NAMALWA (cell line): ENCODE measurements around the gene FTH1.
"Not testable (repeated sequence)": the region's sequence is repeated elsewhere in the genome, so short reads cannot be mapped to it uniquely, and the experiment has no call there.

ENCODE experiments used
- DNase-seq: peaks from one replicate; pipeline ENCODE4 v3.0.0-alpha.2; 2015; ENCODE audit warnings: low spot score

Gene FTH1

DNA sequence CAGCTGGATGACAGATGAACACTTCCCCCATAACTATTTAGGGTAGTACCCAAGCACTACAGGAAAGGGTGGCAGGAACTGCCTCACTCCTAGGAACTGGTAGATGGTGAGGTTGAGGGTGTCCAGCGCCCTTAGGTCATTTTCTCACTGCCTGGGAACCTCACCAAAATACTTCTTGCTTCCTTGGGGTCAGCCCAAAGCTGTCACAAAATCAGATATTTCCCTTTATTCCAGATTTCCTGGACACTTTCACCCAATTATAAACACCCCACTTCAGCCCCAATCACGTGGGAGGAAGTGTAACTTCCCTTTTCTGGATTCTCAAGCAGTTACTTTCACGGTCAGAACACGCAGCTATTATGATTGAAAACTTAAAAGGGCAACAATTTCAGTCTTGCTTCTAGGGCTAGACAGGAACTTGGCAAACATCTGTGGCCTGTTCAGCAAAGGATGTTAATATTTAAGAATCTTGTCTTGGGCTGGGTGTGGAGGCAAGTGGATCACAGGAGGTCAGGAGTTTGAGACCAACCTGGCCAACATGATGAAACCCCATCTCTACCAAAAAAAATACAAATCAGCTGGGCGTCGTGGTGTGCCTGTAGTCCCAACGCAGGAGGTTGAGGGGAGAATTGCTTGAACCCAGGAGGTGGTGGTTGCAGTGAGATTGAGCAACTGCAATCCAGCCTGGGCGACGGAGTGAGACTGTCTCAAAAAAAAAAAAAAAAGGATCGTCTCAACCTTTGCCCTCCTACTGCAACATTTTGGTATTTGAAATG lies 4.0 kb downstream of the FTH1 start:
- DNase-seq: peak; percentile 73

DNA sequence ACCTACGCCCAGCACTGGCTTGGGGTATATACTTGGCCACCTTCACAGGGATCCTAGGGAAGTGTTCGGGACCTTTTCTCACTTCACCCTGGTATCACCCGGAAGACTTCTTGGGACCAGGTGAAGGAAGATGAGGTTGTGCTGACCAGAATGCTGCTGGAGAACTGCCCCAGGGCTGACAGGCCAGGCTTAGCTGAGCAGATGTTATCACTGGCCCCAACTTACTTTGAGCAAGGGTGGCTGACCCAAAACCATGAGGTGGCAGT lies 4.5 kb downstream of the FTH1 start:
- DNase-seq: no peak

DNA sequence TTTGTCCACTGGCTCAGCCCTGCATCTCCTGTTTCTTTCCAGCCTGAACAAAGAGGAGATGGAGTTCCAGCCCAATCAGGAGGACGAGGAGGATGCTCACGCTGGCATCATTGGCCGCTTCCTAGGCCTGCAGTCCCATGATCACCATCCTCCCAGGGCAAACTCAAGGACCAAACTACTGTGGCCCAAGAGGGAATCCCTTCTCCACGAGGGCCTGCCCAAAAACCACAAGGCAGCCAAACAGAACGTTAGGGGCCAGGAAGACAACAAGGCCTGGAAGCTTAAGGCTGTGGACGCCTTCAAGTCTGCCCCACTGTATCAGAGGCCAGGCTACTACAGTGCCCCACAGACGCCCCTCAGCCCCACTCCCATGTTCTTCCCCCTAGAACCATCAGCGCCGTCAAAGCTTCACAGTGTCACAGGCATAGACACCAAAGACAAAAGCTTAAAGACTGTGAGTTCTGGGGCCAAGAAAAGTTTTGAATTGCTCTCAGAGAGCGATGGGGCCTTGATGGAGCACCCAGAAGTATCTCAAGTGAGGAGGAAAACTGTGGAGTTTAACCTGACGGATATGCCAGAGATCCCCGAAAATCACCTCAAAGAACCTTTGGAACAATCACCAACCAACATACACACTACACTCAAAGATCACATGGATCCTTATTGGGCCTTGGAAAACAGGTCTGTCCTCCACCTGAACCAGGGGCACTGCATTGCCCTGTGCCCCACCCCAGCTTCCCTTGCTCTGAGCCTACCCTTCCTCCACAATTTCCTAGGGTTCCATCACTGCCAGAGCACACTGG lies 5.0 kb downstream of the FTH1 start:
- DNase-seq: no peak

DNA sequence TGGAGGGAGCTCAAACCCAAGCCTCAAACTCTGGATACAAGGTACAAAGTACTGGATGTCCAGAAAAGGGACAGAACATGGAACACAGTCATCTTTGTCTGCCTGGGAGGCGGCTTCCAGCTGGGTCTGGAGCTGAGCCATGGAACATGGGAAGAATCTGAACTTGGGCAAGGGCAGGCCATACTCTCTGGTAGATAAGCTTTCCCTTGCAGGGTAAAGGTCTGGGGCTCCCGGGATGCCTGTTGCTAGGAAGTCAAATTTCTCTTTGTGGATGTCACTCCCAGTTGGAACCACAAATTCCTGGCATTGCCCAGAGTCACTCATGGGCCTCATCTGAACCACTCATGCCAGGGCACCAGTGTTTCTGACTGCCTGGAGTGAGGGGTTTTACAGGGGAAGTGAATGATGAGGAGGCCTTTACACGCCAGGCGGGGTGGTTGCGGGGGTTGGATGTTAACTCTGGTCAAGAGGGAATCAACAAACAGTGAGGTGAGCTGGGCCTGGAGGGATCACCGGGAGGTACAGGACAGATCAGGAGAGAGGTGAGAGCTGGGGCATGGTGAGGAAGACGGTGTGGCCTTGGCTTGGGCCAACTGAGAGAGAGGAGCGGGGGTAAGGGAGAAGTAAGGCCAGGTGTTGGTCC lies 5.7 kb downstream of the FTH1 start:
- DNase-seq: no peak

DNA sequence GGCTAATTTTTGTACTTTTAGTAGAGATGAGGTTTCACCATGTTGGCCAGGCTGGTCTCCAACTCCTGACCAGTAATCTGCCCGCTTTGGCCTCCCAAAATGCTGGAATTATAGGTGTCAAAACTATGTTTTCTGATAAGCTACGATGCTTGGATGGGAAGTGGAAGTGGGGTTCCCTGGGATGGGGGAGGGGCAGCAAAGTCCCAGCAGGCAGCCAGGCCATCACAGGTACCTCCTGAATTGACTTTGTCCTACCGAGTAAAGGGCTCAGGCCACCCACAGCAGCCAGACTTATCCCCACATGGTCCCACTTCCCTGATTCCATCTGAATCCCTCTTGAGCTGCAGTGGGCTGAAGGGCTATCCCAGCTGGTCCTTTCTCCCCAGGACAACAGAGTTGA lies 6.9 kb downstream of the FTH1 start:
- DNase-seq: no peak

DNA sequence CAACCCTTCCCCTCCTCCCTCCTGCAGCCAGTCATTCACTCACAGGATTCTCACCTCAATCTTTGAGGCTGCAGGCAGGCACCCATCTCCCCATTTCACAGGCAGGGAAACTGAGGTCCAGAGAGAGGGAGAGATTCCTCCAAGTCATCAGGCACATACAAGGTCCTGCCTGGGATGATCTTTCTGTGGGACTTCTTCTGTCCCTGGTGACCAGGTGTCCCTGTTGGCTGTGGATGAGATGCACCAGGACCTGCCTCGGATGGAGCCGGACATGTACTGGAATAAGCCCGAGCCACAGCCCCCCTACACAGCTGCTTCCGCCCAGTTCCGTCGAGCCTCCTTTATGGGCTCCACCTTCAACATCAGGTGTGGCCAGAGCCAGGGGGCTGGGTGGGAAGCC lies 7.8 kb downstream of the FTH1 start:
- no peak for DNase-seq

DNA sequence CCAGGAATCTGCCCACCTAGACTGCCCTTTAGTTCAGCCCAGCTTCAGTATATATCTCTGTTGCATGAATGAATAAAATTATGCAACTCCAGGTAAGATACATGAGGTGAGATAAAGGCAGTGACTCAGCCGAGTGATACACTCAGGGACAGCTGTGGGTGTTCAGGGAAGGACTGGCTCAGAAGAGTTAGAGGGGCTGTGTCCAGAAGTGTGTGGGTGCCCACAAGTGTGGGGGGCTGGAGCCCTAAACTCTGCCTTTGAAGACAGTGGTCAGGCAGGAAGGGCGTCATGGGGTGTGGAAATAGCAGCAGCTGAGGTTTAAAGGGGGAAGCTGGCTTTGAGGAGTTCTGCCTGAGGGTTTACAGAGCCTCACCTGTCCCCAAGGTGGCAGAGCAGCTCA lies 8.3 kb downstream of the FTH1 start:
- no peak for DNase-seq

DNA sequence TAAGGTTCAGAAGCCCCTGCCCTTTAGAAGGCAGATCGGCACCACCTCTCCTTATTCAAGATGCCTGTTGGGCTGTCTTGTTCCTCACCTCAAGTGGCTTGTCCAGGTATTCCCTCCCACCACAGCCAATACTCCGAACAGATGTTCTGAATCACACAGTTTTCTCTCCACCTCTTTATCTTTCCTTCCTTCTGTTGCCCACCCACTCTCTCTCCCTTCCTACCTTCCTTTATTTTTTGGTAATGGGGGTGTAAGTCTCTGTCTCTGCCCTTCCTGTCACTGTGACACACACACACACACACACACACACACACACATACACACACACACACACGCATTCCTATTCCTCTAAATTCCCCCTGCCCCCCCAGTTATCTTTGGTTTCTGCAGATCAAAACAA lies 8.8 kb downstream of the FTH1 start:
- DNase-seq: no peak

DNA sequence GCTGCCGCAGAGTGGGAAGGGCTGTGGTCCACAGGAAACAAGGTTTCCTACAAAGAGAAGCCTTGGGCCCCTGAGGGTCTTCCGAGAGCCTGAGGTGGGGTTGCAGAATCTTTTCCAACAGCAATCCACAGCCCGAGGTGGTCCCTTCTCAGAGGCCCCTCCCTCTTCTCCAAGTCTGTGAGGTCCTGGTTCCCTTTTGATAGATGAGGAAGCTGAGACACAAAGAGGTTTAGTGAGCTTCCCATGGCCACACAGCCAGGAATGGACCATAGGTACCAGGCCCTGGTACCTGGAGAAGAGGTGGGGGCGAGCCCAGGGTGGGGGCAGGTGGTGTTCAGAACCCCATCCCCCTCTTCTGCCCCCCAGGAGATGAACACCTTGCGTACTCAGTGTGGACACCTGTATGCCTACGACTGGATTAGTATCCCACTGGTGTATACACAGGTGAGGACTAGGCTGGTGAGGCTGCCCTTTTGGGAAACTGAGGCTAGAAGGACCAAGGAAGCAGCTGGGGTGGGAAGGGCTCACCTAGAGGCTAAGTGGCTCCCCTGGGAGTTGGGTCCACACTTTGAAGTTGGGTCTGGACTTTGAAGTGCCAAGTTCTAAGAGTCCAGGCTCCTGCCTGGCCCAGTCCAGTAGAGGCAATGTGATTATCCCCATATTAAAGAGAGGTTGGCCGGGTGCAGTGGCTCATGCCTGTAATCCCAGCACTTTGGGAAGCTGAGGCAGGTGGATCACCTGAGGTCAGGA lies 10.2 kb downstream of the FTH1 start:
- DNase-seq: no peak

DNA sequence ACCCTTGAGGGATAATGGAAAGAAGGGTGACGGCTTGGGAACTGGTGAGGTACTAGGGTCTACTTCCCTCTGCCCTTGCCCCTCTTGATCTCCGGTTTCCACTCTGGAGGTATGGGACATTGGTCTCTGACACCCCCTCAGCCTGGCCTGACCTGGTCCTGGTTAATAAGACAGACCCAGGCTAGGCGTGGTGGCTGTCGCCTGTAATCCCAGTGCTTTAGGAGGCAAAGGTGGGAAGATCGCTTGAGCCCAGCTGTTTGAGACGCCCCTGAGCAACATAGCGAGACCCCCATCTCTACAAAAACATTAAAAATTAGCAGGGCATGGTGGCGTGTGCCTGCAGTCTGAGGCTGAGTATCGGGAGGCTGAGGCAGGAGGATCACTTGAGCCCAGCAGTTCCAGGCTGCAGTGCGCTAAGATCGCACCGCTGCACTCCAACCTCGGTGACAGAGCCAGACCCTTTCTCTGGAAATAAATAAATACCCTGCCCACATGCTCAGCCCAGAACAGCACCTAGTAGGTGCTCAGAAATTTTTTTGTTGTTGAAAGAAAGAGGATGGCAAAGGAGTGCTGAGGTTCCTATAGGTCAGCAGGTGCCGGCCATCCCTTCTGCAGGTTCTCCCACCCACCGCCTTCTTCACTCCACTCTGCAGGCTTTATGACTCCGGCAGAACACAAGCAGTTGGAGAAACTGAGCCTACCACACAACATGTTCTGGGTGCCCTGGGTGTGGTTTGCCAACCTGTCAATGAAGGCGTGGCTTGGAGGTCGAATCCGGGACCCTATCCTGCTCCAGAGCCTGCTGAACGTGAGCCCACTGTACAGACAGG lies 11.0 kb downstream of the FTH1 start:
- no peak for DNase-seq

DNA sequence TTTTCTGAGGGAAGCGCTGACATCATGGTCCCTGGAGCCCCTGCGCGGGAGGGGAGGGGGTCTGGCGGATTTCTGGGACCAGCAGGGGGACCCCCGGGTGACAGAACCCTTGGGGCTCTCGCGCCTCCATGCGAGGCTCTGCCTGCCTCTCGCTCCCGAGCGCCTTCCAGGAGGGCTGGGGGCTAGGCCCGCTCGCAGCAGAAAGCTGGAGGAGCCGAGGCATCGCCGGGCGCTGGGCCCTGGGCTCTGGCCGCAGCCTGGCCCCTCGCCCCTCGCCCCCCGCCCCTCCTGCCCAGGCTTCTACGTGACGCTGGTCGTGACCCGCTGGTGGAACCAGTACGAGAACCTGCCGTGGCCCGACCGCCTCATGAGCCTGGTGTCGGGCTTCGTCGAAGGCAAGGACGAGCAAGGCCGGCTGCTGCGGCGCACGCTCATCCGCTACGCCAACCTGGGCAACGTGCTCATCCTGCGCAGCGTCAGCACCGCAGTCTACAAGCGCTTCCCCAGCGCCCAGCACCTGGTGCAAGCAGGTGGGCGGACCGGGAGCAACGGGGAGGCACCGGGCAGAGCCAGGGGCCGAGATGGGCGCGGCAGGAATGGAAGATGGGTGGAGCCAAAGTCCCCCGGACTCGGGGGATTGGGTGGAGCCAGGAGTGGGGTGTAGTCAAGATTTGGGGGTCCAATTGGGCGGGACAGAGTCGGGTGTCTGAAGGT lies 11.9 kb downstream of the FTH1 start:
- no peak for DNase-seq

DNA sequence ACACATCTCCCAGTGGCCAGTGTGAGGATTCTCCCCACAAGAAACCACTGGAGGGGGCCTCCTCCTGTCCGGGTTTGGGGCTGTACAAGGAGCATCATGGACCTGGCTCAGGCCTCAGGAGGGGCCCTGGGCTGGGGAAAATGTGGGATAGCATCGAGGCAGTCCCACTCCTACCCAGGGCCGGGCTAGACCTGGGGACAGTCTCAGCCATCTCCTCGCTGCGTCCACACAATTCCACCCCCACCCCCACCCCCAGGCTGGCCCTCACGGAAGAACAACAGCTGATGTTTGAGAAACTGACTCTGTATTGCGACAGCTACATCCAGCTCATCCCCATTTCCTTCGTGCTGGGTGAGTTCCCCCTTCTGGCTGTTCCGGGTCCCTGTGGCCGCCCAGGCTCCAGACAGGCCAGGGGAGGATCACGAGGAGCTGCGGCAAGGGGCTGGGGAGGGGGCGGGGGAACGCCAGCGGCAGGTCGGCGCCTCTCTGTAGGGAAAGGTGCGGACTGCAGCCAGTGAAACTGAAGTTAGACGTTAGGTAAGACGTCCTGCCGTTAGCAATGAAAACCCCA lies 12.5 kb downstream of the FTH1 start:
- DNase-seq: no peak

DNA sequence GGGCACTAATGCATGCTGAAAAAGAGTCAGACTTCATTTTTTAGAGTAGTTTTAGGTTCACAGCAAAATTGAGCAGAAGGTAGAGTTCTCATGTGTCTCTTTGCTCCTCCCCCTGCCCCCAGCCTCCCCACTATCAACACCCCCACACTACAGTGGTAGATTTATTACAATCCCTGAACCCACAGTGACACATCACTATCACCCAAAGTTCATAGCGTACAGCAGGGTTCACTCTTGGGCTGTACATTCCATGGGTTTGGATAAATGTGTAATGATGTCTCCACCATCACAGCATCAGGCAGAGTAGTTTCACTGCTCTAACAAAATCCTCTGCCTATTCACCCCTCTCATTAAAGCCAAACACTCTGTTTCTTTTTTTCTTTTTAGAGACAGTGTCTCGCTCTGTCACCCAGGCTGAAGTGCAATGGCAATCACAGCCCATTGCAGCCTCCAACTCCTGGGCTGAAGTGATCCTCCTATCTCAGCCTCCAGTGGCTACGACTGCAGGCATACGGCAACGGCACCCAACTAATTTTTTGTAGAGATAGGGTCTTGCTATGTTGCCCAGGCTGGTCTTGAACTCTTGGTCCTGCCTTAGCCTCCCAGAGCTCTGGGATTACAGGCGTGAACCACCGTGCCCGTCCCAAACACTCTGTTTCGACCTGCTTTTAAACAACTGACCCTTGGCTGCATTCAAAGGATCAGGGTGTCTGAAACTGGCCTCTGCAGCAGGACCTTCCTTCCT lies 13.2 kb downstream of the FTH1 start:
- DNase-seq: no peak

DNA sequence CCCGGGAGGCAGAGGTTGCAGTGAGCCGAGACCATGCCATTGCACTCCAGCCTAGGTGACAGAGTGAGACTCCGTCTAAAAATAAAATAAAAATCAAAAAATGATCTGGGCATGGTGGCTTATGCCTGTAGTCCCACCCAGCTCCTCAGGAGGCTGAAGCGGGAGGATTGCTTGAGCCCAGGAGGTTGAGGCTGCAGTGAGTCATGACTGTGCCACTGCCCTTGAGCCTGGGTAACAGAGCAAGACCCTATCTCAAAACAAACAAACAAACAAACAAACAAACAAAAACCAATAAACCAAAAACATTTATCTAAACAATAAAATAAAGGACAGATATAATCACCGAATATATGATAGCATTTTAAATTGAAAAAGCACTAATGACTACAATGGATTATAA lies 13.8 kb downstream of the FTH1 start:
- not testable (repeated sequence) for DNase-seq

DNA sequence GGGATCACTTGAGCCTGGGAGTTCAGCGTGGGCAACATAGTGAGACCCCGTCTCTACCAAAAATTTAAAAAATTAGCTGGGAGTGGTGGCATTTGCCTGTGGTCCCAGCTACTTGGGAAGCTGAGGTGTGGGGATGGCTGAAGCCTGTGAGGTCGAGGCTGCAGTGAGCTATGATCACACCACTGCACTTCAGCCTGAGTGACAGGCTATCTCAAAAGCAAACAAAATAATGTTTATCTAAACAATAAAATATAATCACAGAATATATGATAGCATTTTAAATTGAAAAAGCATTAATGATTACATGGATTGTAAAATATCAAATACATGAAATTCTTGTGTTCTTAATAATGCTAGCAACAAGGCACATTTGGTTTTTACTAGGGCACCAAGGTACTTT lies 14.6 kb downstream of the FTH1 start:
- DNase-seq: no peak

DNA sequence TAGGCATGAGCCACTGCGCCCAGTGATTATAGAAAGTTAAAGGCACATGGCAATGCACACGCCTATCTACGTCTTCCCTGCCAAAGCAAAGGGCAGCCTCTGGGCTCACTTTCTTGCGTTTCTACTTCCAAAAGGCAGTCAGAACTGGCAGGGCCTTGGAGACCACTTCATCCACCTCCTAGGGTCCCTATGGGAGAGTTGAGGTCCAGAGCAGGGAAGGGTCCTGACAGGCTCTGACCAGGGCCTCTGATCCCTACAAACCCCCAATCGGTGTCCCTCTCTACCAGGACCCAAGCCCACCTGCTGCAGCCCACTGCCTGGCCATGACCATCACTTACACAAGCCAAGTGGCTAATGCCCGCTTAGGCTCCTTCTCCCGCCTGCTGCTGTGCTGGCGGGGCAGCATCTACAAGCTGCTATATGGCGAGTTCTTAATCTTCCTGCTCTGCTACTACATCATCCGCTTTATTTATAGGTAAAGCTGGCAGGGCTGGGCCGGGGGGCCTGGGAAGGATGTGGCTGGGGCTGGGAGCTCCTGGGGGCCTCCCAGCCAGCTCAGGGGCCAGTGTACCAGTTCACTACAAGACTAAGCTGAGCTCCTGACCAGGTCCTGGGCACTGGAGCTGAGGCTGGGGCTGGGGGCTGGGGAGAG lies 15.8 kb downstream of the FTH1 start:
- DNase-seq: no peak

DNA sequence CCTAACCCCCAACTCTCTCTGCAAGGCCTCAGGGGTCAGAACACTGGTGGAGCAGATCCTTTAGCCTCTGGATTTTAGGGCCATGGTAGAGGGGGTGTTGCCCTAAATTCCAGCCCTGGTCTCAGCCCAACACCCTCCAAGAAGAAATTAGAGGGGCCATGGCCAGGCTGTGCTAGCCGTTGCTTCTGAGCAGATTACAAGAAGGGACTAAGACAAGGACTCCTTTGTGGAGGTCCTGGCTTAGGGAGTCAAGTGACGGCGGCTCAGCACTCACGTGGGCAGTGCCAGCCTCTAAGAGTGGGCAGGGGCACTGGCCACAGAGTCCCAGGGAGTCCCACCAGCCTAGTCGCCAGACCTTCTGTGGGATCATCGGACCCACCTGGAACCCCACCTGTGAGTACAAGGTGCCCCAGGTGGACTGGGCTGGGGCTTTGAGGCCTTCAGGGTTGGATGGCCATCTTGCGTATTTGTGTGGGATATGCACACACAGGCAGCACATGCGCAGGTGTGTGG lies 17.3 kb downstream of the FTH1 start, which contains the start of gene BEST1:
BEST1 (plus strand) TSS at position 317 of the 513 bp plus-strand sequence. CDS start 1,456 bp downstream, outside the sequence.
- DNase-seq: no peak

DNA sequence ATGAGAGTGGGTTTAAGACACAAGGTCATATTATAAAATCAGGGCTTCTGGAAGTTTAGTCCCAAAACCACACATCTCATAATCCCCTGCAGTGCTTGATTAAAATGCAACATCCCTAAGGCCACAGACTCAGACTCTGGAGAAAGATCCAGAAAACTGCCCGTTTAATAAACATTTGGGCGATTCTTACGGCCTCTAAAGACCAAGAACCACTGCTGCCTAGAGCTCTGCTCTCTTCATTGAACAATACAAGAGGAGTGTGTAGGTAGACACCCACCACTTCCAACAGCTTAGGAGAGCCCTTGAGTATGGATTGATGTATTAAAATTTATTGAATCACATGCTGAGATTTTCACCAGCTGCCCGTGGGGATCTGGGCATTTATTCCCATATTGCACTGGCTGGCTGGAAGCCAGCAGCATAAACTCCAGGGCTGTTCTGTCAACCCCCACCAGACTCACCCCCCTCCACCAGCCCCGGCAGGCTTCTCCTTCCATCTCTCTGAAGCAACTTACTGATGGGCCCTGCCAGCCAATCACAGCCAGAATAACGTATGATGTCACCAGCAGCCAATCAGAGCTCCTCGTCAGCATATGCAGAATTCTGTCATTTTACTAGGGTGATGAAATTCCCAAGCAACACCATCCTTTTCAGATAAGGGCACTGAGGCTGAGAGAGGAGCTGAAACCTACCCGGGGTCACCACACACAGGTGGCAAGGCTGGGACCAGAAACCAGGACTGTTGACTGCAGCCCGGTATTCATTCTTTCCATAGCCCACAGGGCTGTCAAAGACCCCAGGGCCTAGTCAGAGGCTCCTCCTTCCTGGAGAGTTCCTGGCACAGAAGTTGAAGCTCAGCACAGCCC lies 18.0 kb downstream of the FTH1 start:
- peak; percentile 86 for DNase-seq
